ENCODE data around the gene IL1R1. TPM values are rescaled to one million over a fixed set of nuclear protein-coding genes. Genes with fewer than 3 reads are reported as not detected.

The IL1R1 gene
- polyA plus RNA-seq, 1 donor = 9.3 TPM

- peak; percentile 55 for DNase-seq
Observed at GRCh38 chr2:102141011-102141943, 1.3 kb upstream of the IL1R1 start.

DNA sequence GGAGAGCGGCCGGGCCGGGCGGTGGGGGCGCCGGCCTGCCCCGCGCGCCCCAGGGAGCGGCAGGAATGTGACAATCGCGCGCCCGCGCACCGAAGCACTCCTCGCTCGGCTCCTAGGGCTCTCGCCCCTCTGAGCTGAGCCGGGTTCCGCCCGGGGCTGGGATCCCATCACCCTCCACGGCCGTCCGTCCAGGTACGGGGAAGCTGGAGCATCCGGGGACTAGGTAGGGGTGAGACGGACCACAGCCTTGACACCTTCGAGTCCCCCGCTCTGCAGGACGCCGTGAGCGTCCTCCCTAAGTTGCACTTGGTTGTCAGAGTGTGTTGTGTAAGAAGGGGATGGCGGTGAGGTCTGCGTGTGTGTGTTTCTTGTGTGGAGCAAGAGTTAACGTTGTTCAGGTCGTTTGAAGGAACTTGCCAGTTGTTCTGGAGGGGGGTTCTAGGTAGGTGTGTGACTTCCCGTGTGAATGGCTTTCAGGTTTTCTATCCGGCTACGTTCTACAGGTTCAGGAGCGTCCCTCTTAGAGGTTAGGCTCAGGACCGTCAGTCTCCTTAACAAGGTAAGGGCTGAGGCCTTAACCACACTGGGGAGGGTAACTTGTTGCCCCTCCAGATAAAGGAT, 393 bp downstream of the IL1R1 start:
- peak; percentile 32 for DNase-seq

DNA sequence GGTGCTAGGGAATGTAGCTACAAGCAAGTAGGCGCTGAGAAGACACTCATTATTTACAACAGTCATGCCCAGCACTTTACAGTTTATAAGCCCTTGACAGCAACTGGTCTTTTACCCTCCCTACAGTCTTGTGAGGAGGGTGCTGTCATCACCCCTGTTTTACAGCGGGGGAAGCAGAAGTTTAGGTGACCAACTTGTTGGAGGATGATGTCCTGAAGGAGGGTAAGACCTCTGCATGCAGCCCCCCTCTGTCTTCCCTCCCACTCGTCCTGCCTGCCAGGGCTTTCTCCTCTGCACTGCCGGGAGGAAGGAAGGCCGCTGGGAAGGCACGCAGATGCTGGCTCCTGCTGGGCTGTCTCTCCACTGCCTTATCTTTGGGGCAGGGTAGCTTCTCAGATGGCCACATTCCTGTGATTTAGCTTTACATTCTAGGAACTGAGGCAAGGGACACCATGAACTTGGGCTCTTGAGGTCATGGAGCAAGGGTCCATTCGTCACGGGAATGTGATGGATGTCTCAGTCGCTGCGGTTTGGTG, 972 bp downstream of the IL1R1 start:
- DNase-seq = peak; percentile 38

DNA sequence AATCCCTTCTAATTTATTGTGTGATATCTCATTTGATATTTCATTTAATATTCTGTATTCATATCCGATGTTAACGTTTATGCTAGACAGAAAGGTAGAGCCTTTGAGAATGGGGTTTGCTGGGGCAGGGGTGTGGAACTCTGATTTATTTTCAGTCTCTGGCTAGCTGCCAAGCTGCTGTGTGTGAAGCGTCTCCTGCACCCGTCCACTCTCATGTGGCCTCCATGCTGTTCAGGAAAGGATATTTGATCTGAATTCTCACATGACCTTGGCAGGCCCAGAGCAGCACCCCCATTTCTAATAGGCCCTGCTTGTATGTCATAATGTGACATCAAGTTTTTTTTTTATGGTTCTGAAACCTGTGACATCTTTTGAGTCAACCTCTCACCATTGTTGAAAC, 1.6 kb downstream of the IL1R1 start:
- DNase-seq = no peak

- no peak for DNase-seq
Observed at GRCh38 chr2:102145107-102145506, 2.6 kb downstream of the IL1R1 start.

DNA sequence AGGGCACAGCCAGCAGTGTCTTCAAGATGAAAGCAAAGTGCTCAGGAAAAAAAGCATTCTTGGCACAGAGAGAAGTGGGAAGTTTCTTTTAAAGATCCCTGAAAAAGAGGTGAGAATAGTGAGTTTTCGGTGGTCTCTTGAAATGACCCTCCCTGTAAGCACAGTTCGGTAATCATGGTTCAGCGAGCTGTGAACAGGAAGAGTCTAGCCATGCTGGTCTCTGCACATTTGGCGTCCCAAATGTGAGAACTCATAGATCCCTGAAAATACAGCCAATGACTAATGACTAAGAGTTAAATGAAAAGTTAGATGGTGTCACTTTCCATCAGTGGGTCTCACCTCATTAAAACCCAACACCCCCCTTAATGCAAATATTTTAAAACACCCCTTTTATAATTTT, 3.4 kb downstream of the IL1R1 start:
- DNase-seq = no peak

- no peak for DNase-seq
Observed at GRCh38 chr2:102147935-102148334, 5.4 kb downstream of the IL1R1 start.

DNA sequence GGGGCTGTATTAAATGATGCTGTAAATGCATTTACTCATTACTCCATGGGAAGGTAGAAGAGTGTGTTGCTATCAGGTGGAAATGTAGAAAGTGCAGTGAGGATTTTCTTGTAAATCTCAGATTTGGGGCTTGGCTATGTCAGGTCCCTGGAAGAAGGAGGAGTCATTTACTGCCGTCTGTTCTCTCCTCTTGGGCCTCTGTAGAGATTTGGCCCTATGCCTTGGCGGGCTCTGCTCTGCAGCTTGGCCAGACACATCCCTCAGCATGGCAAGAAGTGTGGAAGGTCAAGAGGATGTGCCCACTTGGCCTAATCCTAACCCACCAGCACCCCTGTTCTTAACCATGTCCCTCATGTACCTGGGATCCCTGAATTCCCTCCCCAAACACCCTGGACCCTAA, 6.7 kb downstream of the IL1R1 start:
- DNase-seq = no peak

- no peak for DNase-seq
Observed at GRCh38 chr2:102149644-102150455, 7.3 kb downstream of the IL1R1 start.

DNA sequence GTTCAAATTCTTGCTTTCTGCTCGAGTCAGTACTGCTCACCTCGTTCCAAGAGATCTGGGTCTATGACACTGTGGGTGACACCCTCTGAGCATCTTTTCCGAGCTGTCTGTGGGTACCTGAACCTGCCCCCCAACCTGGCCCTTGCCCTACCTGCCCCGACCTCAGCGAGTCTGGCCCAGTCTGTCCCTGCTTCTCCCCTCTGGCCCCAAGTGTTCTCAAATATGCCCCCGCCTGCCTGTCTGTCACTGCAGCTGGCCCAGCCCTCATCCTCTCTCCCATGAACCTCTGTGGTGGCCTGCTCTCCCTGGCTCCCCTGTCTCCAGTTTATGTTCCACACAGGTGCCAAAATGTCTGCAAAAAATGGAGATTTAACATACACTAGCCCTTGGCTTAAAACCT, 11.8 kb downstream of the IL1R1 start:
- no peak for DNase-seq

- no peak for DNase-seq
Observed at GRCh38 chr2:102154946-102155702, 12.6 kb downstream of the IL1R1 start.

- DNase-seq = no peak
Observed at GRCh38 chr2:102155703-102156515, 13.4 kb downstream of the IL1R1 start.

DNA sequence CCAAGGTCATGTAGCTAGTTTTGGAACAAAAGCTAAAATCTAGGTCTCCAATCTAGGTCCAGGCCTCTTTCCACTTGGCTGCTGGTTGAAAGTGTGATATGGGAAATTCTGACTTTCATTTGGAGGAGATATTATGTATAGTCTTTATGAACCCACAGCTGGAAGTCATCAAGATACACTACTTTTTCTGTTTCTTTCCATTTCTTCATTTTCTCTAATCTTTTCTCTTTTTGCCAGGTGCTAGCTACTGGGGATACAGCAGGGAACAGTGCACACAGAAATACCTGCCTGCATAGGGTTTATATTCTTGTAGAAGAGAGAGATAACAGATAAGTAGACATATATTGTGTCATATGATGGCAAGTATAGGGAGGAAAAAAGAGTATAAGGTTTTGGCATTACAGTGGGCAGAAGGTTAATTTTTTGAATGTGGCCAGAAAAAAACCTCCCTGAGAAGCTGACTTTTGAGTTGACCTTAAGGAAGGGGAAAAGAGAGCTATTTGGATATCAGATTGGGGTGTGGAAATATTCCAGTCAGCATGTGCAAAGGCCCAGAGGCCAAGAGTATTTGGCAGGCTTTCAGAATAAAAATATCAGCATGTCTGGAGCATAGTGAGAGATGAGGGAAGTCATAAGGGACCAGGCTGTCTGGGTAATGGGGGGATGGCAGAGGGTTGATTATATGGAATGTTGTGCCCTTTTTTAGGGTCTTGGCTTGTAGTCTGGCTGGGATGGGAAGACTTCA, 15.6 kb downstream of the IL1R1 start:
- DNase-seq = no peak

DNA sequence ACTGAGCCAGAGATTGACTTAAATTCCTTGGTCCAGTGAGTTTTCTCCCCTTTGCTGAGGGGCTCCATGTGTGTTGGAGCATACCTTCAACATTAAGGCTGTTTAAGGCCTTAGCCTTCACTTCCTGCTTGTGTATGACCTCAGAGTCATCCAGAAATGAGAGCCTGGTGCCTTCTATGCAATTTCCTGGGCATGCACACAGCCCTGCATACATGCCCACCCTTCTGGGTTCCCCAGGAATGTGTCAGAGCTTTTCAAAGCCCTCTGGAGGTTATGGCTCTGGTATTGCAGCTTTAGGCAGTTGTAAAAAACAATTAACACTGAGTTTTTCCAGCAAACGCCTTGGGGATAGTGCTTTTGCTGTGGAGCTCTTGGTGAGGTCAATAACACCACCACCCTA, 16.7 kb downstream of the IL1R1 start:
- DNase-seq = no peak

GRCh38 chr2:102166189-102166845, 23.8 kb downstream of the IL1R1 start:
- peak; percentile 36 for DNase-seq

GRCh38 chr2:102168026-102168771, 25.7 kb downstream of the IL1R1 start:
- DNase-seq = no peak

- DNase-seq = no peak
Observed at GRCh38 chr2:102171946-102172345, 29.4 kb downstream of the IL1R1 start.

DNA sequence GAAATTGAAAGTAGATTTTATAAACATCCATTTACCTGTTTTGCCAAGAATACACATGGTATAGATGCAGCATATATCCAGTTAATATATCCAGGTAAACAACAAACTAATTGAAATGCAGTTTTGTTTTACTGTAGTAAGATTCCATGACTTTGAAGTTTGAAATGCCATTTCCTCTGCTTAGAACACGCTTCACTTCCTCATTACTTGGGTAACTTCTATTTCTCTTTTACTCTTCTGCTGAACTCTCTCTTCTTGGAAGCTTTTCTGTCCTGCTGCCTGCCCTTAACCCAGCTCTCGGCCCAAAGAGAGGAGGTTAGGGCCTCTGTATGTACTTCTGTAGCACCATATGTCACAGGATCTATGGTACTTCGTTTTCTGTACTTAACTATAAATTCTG, 30.2 kb downstream of the IL1R1 start:
- no peak for DNase-seq

- DNase-seq = no peak
Observed at GRCh38 chr2:102176172-102176571, 33.6 kb downstream of the IL1R1 start.
